ENCODE results near the gene PRKCZ.

GRCh38 chr1:2136386-2137235 lies 86.4 kb downstream of the PRKCZ start:
- TF ChIP-seq CTCF (IDR thresholded peaks at IDR 0.05; ENCODE audit: insufficient read depth, low read depth, low read length) (no peak), EZH2 (IDR thresholded peaks at IDR 0.05; ENCODE audit: insufficient read depth, low read length) (no peak)

Measured in astrocyte (in vitro differentiated cells and primary cell).